GM10248 (cell line): ENCODE data around the gene CTNNA3.

Experiments
- CTCF ChIA-PET: fragments of 300-600 bp; sonication (Branson Sonifier 250); formaldehyde crosslinking; extraction: SDS; loops from one replicate; lab custom pipeline; 2021; ENCODE audit warnings: antibody characterized with exemption; lab: Yijun Ruan, JAX
- POLR2A ChIA-PET: fragments of 350-650 bp; sonication (Branson Sonifier 250); formaldehyde crosslinking; extraction: SDS; loops from one replicate; lab custom pipeline; 2020; ENCODE audit warnings: antibody characterized with exemption; lab: Yijun Ruan, JAX
- DNase-seq: peaks from one replicate; pipeline ENCODE4 v3.0.0; 2012; ENCODE audit errors: extremely low spot score
- TF ChIP-seq, protein P1 (sequence below): IDR thresholded peaks from 2 replicates; pipeline ENCODE4 v1.5.1; 2012; ENCODE audit warnings: mild to moderate bottlenecking, low read depth; ENCODE audit errors: extremely low read depth, missing control alignments, control extremely low read depth

The CTNNA3 gene

DNA sequence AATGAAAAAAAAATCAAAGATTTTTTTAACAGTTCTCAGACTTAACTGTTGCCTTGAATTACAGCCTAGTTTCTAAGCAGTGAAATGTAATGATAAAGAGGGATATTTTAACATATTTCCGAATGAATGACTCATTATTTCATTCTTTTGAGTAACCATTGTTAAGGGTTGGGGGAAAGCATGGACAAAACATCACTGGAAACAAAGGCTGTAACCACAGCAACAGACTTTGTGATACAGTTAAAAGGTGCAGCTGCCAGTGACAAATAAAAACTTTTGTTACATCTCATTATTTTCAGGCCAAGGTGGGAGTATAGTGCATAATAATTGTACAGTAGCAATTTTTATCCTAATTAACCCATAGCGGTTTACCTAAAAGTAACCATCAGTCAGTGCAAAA, 597.5 kb downstream of the CTNNA3 start:
- DNase-seq: no peak
- TF ChIP-seq, protein P1, sequence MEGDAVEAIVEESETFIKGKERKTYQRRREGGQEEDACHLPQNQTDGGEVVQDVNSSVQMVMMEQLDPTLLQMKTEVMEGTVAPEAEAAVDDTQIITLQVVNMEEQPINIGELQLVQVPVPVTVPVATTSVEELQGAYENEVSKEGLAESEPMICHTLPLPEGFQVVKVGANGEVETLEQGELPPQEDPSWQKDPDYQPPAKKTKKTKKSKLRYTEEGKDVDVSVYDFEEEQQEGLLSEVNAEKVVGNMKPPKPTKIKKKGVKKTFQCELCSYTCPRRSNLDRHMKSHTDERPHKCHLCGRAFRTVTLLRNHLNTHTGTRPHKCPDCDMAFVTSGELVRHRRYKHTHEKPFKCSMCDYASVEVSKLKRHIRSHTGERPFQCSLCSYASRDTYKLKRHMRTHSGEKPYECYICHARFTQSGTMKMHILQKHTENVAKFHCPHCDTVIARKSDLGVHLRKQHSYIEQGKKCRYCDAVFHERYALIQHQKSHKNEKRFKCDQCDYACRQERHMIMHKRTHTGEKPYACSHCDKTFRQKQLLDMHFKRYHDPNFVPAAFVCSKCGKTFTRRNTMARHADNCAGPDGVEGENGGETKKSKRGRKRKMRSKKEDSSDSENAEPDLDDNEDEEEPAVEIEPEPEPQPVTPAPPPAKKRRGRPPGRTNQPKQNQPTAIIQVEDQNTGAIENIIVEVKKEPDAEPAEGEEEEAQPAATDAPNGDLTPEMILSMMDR: no peak
- POLR2A ChIA-PET: no interaction called here
- CTCF ChIA-PET: no interaction called here

DNA sequence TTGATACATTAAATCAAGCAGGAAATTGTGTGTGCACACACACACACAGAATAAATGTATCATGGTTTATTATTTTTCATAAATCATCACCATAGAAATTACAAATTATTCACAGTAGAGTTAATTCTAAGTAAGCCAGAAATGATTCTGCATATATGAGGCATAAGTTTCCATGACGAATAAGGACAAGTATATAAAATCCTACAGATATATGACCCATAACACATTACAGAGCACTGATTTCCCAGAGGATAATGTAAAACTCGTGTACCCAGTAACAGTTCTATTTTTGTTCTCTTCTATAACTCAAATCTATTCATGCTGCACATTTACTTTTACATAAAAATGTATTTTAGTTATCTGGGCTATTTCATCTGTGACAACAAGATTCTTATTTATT, 600.5 kb downstream of the CTNNA3 start:
- ChIA-PET CTCF (no interaction called here), POLR2A (no interaction called here)
- TF ChIP-seq, protein P1: no peak
- no peak for DNase-seq

DNA sequence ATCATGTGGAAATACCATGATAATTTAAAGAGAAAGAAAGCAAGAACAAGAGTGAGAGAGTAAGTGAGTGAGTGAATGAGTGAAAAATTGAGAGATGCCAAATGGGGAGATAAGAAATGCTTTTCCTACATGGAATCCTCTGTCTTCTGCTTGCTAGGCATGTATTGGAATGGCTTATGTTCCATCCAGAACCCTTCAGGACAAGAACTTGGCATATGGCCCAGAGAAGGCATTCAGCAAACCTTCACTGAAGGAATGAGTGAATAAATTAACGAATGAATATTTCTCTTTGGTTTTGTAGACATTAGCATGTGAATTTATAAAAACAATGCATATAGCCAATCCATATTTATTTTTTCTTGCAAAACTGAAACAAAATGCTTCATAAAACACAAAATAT, 608.0 kb downstream of the CTNNA3 start:
- ChIA-PET CTCF (no interaction called here), POLR2A (no interaction called here)
- TF ChIP-seq, protein P1: no peak
- no peak for DNase-seq

DNA sequence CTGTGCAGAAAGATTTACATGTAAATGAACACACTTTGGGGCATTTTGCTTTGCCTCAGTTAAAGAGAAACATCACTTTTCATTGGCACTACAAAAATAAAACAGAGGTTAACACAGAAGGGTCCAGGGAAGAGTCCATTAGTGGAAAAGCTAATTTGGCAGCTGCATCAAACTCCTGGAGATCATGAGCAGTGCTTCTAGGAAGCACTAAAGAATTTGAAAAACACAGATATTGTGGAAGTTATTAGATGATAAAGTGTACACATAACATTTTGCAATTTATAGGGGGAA, 608.9 kb downstream of the CTNNA3 start:
- POLR2A ChIA-PET: no interaction called here
- CTCF ChIA-PET: no interaction called here
- TF ChIP-seq, protein P1: no peak
- no peak for DNase-seq

DNA sequence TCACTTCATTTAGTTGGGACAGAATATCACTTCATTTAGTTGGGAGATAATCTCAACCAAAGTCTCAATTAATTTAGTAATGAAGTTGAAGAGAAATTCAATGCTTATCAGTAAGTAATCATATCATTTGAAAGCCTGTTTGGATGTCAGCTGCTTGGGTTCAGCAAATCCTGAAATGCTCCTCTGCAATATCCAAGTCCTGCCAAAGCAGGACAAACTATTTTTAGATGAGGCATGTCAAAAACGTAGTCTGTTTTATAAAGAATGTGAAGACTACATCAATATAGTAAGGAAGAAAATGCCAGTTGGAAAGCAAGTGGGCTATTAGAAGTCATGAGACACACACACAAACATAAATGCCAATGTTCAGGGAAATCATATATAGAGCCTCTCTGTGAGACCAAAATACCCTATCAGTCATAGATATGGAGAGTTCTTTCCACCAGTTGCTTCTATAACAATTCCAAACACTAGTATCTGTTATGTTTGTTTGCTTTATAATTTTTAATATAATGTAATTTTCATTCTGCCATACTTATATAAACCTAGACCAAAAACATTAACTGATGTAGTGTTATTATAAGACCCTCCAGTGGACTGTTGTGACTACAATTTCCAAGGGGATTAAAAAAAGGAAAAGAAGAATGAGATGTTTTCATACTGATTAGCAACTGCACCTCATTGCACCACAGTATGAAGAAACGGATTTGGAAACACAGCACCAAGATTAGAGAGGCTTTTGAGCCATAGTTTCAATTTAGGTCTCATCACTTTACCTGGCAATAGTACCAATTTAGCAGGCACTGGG, 609.5 kb downstream of the CTNNA3 start:
- no peak for DNase-seq
- ChIA-PET CTCF (no interaction called here), POLR2A (no interaction called here)
- TF ChIP-seq, protein P1: no peak

DNA sequence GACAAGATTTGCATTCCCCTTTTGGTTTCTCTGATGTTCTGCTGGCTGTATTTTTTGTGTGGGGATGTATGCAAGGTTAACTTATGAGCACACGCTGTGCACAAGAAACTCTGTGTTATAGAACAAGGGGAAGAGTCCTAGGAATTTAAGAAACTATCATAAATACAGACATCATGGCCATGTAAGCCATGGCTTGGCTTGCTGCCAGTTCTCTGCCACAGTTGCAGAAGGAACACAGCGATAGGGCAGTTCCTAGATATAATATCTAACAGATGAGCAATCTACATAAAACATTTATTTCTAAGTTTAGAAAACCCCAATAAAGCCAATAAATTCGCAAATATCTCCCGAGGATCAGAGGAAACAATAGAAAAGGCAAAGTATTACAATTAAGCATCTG, 616.9 kb downstream of the CTNNA3 start:
- POLR2A ChIA-PET: no interaction called here
- CTCF ChIA-PET: no interaction called here
- DNase-seq: no peak
- TF ChIP-seq, protein P1: no peak

DNA sequence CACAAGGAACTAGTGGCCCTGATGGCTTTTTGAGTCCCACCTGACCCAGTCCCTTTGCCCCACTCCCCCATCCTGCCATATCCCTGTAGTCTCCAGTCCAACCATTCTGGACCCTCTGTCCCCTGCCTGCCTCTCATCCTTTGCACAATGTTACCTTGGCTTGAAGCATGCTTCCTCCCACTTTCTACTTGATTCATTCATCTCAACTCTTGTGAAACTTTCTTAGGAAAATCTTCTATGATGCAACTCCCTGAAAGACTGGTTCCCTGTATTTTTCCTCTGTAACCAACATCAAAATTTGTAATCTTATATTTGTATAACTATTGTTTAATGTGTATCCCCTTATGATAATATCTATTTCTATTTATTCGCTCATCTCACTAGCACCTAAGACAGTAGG, 618.6 kb downstream of the CTNNA3 start:
- ChIA-PET POLR2A (no interaction called here), CTCF (no interaction called here)
- TF ChIP-seq, protein P1: no peak
- no peak for DNase-seq
